Measurements from ENCODE around the gene IL1RAPL1. TPM values are rescaled to one million over a fixed set of nuclear protein-coding genes. Genes with fewer than 3 reads are reported as not detected.

IL1RAPL1 gene
- total RNA-seq, 2 experiments from 2014 or later, result not detected

GRCh38 chrX:29561417-29561816 is 974.2 kb downstream of the IL1RAPL1 start:
- Mint-ChIP-seq H3K36me3 (ENCODE audit: low read depth) (no peaks in the 10 kb centered on the region), H3K27me3 (no peaks in the 10 kb centered on the region), H3K4me1 (ENCODE audit: low read depth) (no peaks in the 10 kb centered on the region), H3K4me3 (no peak overlapping the region), H3K9me3 (no peaks in the 10 kb centered on the region), H3K27ac (no peak overlapping the region)
- no peak overlapping the region for H3K27ac ChIP-seq (ENCODE audit: low read depth in 1 of 2, low read length in 2 of 2)
- H3K36me3 ChIP-seq (ENCODE audit: insufficient read depth, low read length), result no peaks in the 10 kb centered on the region
- H3K27me3 ChIP-seq (ENCODE audit: control insufficient read depth in 1 of 2, insufficient read depth in 2 of 2, low read length in 2 of 2), result no peaks in the 10 kb centered on the region
- ChIA-PET CTCF (no interaction called here), POLR2A (no interaction called here)
- H3K4me3 ChIP-seq (ENCODE audit: low read length), result no peak overlapping the region
- ATAC-seq (ENCODE audit: poor library complexity), result no peak
- TF ChIP-seq CTCF (IDR thresholded peaks at IDR 0.05), result no peak
- H3K9me3 ChIP-seq (ENCODE audit: control insufficient read depth in 1 of 2, insufficient read depth in 1 of 2, low read length in 2 of 2), result peaks cover 0 to 12% of the 10 kb centered on the region in 2 experiments
- H3K4me1 ChIP-seq (ENCODE audit: insufficient read depth, low read length), result no peaks in the 10 kb centered on the region
- DNase-seq, result no peak
- intact Hi-C loops (cut with DNase I, micrococcal nuclease), result no loop called here

- no peaks in the 10 kb centered on the region for H3K4me1 Mint-ChIP-seq (ENCODE audit: low read depth)
- Histone ChIP-seq H3K9me3 (ENCODE audit: control insufficient read depth in 1 of 2, insufficient read depth in 1 of 2, low read length in 2 of 2) (no peaks in the 10 kb centered on the region), H3K4me1 (ENCODE audit: insufficient read depth, low read length) (no peaks in the 10 kb centered on the region), H3K27ac (ENCODE audit: low read depth in 1 of 2, low read length in 2 of 2) (no peak overlapping the region), H3K27me3 (ENCODE audit: control insufficient read depth in 1 of 2, insufficient read depth in 2 of 2, low read length in 2 of 2) (no peaks in the 10 kb centered on the region), H3K4me3 (ENCODE audit: low read length) (no peak overlapping the region), H3K36me3 (ENCODE audit: insufficient read depth, low read length) (no peaks in the 10 kb centered on the region)
- H3K4me3 Mint-ChIP-seq, result no peak overlapping the region
- no peaks in the 10 kb centered on the region for H3K27me3 Mint-ChIP-seq
- CTCF ChIA-PET, result no interaction called here
- H3K9me3 Mint-ChIP-seq, result peaks cover 10% of the 10 kb centered on the region
- no peak overlapping the region for H3K27ac Mint-ChIP-seq
- no peaks in the 10 kb centered on the region for H3K36me3 Mint-ChIP-seq (ENCODE audit: low read depth)
- intact Hi-C loops (cut with DNase I, micrococcal nuclease), result no loop called here
- POLR2A ChIA-PET, result no interaction called here
- ATAC-seq (ENCODE audit: poor library complexity) (no peak), DNase-seq (no peak)
- no peak for TF ChIP-seq CTCF (IDR thresholded peaks at IDR 0.05)
These were observed 993.3 kb downstream of the IL1RAPL1 start for GRCh38 chrX:29580560-29580959.

GRCh38 chrX:29581223-29581622 is 994.0 kb downstream of the IL1RAPL1 start:
- no peak for TF ChIP-seq CTCF (IDR thresholded peaks at IDR 0.05)
- POLR2A ChIA-PET, result no interaction called here
- peaks cover 10% of the 10 kb centered on the region for H3K9me3 Mint-ChIP-seq
- Histone ChIP-seq H3K4me3 (ENCODE audit: low read length) (no peak overlapping the region), H3K9me3 (ENCODE audit: control insufficient read depth in 1 of 2, insufficient read depth in 1 of 2, low read length in 2 of 2) (no peaks in the 10 kb centered on the region), H3K27me3 (ENCODE audit: control insufficient read depth in 1 of 2, insufficient read depth in 2 of 2, low read length in 2 of 2) (no peaks in the 10 kb centered on the region), H3K36me3 (ENCODE audit: insufficient read depth, low read length) (no peaks in the 10 kb centered on the region), H3K27ac (ENCODE audit: low read depth in 1 of 2, low read length in 2 of 2) (no peak overlapping the region), H3K4me1 (ENCODE audit: insufficient read depth, low read length) (no peaks in the 10 kb centered on the region)
- H3K4me3 Mint-ChIP-seq, result no peak overlapping the region
- CTCF ChIA-PET, result no interaction called here
- ATAC-seq (ENCODE audit: poor library complexity) (no peak), DNase-seq (no peak)
- no peaks in the 10 kb centered on the region for H3K36me3 Mint-ChIP-seq (ENCODE audit: low read depth)
- intact Hi-C loops (cut with DNase I, micrococcal nuclease), result no loop called here
- no peaks in the 10 kb centered on the region for H3K27me3 Mint-ChIP-seq
- no peak overlapping the region for H3K27ac Mint-ChIP-seq
- H3K4me1 Mint-ChIP-seq (ENCODE audit: low read depth), result no peaks in the 10 kb centered on the region

All from CD4-positive, alpha-beta T cell (primary cell).